Small intestine (tissue), 7 donors: ENCODE results near the gene HELZ. TPM values are rescaled to one million over a fixed set of nuclear protein-coding genes. Genes with fewer than 3 reads are reported as not detected.

ENCODE experiments used
- DNase-seq, 2 donors: peaks; one replicate each; pipeline versions ENCODE4 v3.0.0 to v3.0.0-alpha.2; 2013
- FAIRE-seq: peaks from 2 replicates; lab custom pipeline; 2012; peaks lifted over from hg19 to GRCh38; lab: Jason Lieb, UNC
- H3K27ac ChIP-seq, 3 donors: one replicate each; pipeline ENCODE4 v1.5.1; 2013; ENCODE audit warnings: low read length in 2 of 3, mild to moderate bottlenecking in 2 of 3, control low read depth in 1 of 3, inconsistent platforms in 1 of 3, low read depth in 1 of 3, moderate library complexity in 1 of 3
- H3K27me3 ChIP-seq, 3 donors: one replicate each; pipeline ENCODE4 v1.6.1; 2013; ENCODE audit warnings: low read length in 3 of 3, inconsistent platforms in 1 of 3; ENCODE audit not compliant: control insufficient read depth in 3 of 3, insufficient read depth in 3 of 3
- H3K36me3 ChIP-seq, 3 donors: one replicate each; pipeline ENCODE4 v1.6.1; 2013; ENCODE audit warnings: low read length in 3 of 3, inconsistent platforms in 1 of 3, low read depth in 1 of 3, mild to moderate bottlenecking in 1 of 3, moderate library complexity in 1 of 3; ENCODE audit not compliant: control insufficient read depth in 3 of 3, insufficient read depth in 2 of 3
- H3K4me1 ChIP-seq, 3 donors: one replicate each; pipeline ENCODE4 v1.6.1; 2013; ENCODE audit warnings: low read length in 2 of 3, inconsistent platforms in 1 of 3, low read depth in 1 of 3, mild to moderate bottlenecking in 1 of 3, moderate library complexity in 1 of 3; ENCODE audit not compliant: control insufficient read depth in 3 of 3, insufficient read depth in 2 of 3
- H3K4me3 ChIP-seq, 3 donors: one replicate each; pipeline ENCODE4 v1.5.1; 2013; ENCODE audit warnings: low read length in 3 of 3, control low read depth in 1 of 3, inconsistent platforms in 1 of 3, low read depth in 1 of 3, mild to moderate bottlenecking in 1 of 3, moderate library complexity in 1 of 3
- H3K9me3 ChIP-seq, 2 donors: one replicate each; pipeline ENCODE4 v1.6.1; 2013; ENCODE audit warnings: low read depth in 1 of 2, low read length in 1 of 2; ENCODE audit not compliant: control insufficient read depth in 2 of 2, insufficient read depth in 1 of 2
- WGBS, 3 donors: extraction: QIAGEN DNeasy Blood & Tissue Kit; methylation state at CpG; one replicate each; pipeline ENCODE4 v1.1.7; 2013; 5-methylcytosine and 5-hydroxymethylcytosine counted together
- polyA plus RNA-seq, 4 donors: library from polyadenylated mRNA; stranded (reverse) in 3 of 4; unstranded in 1 of 4; fragments of 200-250 nt in 3 of 4; fragments of 120-200 nt in 1 of 4; gene quantifications; one replicate each; pipeline versions ENCODE4 v1.2.1 to v1.2.3, GENCODE V29; 2013
- donor health status: healthy with polysubstance abuse.
- donor health status: control.
- donor health status: control.
- donor health status: Bipolar disorder and iron deficiency.
- donor health status: healthy.

HELZ gene
- polyA plus RNA-seq, 4 donors: 2.7 to 27.3 (median 3.6) TPM

DNA sequence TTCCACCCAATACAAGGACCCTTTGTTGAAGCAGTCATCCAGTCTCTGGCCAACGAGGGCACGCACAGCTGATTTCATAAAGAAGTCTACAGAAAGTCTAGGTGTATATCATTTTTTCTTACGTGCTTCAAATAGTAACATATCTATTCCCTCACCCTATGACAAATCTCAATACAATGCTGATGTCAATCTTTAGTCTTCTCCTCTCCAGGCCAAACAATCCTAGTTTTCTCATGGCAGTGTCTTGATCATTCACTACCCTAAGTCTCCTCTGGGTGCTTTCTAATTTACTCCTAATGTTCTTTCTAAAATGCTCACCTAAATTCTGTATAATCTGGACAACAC lies 108.0 kb downstream of the HELZ start:
- Histone ChIP-seq H3K4me1 (no peaks in the 10 kb centered on the region), H3K36me3 (peaks cover 0 to 18% (median 11%) of the 10 kb centered on the region in 3 donors), H3K27me3 (no peaks in the 10 kb centered on the region), H3K27ac (no peak overlapping the region), H3K4me3 (no peak overlapping the region), H3K9me3 (peaks cover 0 to under 1% of the 10 kb centered on the region in 2 donors)
- no peak for DNase-seq
- WGBS, 3 donors: 96 to 98% (median 98%) methylated on average over 3 of the region's 3 CpGs
- no peak for FAIRE-seq

DNA sequence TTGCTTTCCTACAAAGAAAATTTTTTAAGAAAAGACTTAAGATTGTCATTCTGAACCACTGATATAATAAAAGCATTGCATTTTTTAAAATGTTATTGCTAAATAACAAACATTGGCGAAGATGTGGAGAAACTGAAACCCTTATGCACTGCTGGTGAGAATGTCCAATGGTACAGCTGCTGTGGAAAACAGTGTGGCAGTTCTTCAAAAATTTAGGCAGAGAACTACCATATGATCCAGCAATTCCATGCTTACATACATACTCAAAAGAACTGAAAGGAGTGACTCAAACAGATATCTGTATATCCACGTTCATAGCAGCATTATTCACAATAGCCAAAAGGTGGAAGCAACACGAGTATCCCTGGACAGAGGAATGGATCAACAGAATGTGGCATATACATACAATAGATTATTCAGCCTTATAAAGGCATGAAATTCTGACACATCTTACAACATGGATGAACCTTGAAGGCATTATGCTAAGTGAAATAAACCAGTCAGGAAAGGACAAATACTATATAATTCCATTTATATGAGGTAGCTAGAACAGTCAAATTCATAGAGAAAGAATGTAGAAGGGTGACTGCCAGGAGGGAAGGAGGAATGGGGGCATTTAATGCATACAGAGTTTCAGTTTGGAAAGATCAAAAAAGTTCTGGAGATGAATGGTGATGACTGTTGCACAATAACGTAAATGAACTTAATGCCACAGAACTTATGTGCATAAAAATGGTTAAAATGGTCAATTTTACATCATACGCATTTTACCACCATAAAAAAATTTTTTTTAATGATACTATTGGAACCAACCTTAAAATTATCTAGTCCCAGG lies 108.6 kb downstream of the HELZ start:
- no peaks in the 10 kb centered on the region for H3K9me3 ChIP-seq
- no peak overlapping the region for H3K4me3 ChIP-seq
- no peak overlapping the region for H3K27ac ChIP-seq
- H3K27me3 ChIP-seq: no peaks in the 10 kb centered on the region
- H3K36me3 ChIP-seq: peaks cover 0 to 18% (median 11%) of the 10 kb centered on the region in 3 donors
- no peak for DNase-seq
- FAIRE-seq: no peak
- 83 to 94% (median 91%) methylated on average over 5 of the region's 5 CpGs for WGBS, 3 donors
- no peaks in the 10 kb centered on the region for H3K4me1 ChIP-seq

DNA sequence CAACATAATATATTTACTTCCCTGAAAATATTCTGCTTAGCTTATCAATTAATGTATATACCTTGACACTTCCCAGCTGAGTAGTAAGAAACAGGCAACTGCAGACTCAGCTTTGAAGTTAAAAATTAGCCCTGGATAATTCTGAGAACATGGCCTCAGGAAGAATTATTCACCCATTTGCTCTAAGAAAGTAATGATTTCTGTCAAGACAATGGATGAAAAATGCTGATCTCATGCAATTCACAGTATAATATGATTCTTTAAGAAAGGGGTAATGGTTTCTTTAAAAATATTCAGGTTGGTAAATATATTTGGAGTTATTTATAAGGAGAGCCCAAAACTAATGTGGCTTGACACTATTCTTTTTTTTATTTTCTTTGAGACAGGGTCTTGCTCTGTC lies 111.8 kb downstream of the HELZ start:
- Histone ChIP-seq H3K36me3 (peaks cover 4 to 12% (median 11%) of the 10 kb centered on the region in 3 donors), H3K9me3 (no peaks in the 10 kb centered on the region), H3K4me1 (no peaks in the 10 kb centered on the region), H3K27ac (no peak overlapping the region), H3K4me3 (no peak overlapping the region), H3K27me3 (no peaks in the 10 kb centered on the region)
- FAIRE-seq: no peak
- peak in 1 of 2 donors; percentile 29 for DNase-seq

DNA sequence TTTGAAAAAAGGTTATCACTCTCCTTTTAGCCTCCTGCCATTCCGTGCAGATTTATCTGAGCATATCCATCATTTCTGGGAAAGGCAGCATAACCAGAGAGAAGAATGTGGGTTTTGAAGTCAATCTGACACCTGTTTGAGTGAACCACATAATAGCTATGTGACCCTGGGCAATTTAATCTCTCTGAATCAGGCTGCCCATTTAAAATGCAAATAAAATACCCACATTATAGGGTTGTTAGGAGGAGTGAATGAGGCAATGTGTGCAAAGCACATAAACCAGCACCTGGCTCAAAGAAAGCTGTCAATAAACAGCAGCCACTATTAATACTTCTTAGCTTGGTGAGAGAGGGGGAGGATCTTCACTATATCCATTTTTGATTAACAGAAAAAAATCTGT lies 112.6 kb downstream of the HELZ start:
- WGBS, 3 donors: 53 to 85% (median 68%) methylated on average over 1 of the region's 1 CpG
- no peaks in the 10 kb centered on the region for H3K27me3 ChIP-seq
- FAIRE-seq: no peak

DNA sequence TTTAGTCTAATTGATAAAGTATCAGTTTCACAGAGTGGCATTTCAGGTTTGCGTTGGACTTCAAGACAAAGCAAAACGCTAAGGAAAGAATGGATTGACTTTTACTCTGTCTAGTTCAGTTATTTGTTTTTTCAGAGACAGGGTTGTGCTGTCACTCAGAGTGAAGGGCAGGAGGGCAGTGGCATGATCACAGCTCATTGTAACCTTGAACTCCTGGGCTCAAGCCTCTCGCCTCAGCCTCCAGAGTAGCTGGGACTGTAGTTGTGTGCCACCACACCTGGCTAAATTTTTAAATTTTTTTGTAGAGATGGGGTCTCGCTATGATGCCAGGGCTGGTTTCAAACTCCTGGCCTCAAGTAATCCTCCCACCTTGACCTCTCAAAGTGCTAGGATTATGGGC lies 114.2 kb downstream of the HELZ start:
- H3K27ac ChIP-seq: no peak overlapping the region
- peaks cover 4 to 16% (median 4%) of the 10 kb centered on the region in 3 donors for H3K36me3 ChIP-seq
- FAIRE-seq: no peak
- 93 to 96% (median 93%) methylated on average over 4 of the region's 4 CpGs for WGBS, 3 donors
- H3K4me3 ChIP-seq: no peak overlapping the region
- no peaks in the 10 kb centered on the region for H3K4me1 ChIP-seq
- DNase-seq: no peak
- no peaks in the 10 kb centered on the region for H3K27me3 ChIP-seq
- H3K9me3 ChIP-seq: no peaks in the 10 kb centered on the region

More for the DNA sequence above, 112.6 kb downstream of the HELZ start:
- no peak overlapping the region for H3K27ac ChIP-seq
- H3K4me1 ChIP-seq: no peaks in the 10 kb centered on the region
- H3K36me3 ChIP-seq: peaks cover 4 to 14% (median 11%) of the 10 kb centered on the region in 3 donors
- no peaks in the 10 kb centered on the region for H3K9me3 ChIP-seq
- no peak for DNase-seq
- no peak overlapping the region for H3K4me3 ChIP-seq

DNA sequence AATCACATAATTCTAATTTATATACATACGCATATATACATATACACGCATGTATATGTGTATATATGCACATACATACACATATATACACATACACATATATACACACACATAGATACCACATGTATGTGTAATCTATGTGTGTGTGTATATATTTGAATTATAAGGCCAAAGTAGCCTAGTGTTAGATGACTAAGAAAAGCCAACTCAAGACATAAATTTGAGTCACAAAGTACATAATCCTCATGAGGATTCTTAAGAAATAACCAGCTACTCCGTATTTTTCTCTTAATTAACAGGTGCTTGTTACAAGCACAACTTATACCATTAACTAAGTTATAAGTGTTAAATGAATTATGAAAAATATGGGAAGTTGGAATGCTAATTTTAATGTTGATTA lies 115.7 kb downstream of the HELZ start:
- Histone ChIP-seq H3K4me3 (no peak overlapping the region), H3K4me1 (no peaks in the 10 kb centered on the region), H3K9me3 (no peaks in the 10 kb centered on the region), H3K36me3 (peaks cover 4 to 16% (median 6%) of the 10 kb centered on the region in 3 donors), H3K27me3 (no peaks in the 10 kb centered on the region), H3K27ac (no peak overlapping the region)
- WGBS, 3 donors: 93 to 97% (median 94%) methylated on average over 3 of the region's 3 CpGs
- DNase-seq (no peak), FAIRE-seq (no peak)

DNA sequence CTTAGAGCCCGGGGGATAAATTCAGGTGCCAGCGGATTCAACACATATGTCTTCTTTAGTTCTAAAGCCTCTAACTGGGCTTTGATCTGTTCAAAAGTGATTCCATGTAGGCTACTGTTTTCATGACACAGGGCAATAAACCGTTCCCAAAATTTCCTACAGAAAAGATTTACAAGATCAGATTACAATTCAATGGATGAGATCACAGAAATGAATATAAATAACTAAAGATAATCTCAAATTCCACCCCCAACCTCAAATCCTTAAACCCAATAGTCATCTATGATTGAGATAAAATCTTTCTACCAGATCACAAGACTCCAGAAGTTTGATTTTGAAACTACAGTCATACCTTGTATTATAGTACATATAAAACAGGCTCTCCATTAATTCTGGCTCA lies 116.3 kb downstream of the HELZ start:
- no peaks in the 10 kb centered on the region for H3K27me3 ChIP-seq
- H3K4me3 ChIP-seq: no peak overlapping the region
- H3K9me3 ChIP-seq: no peaks in the 10 kb centered on the region
- 96 to 98% (median 97%) methylated on average over 3 of the region's 3 CpGs for WGBS, 3 donors
- FAIRE-seq (no peak), DNase-seq (no peak)
- no peaks in the 10 kb centered on the region for H3K4me1 ChIP-seq
- H3K27ac ChIP-seq: no peak overlapping the region
- peaks cover 4 to 13% (median 6%) of the 10 kb centered on the region in 3 donors for H3K36me3 ChIP-seq

DNA sequence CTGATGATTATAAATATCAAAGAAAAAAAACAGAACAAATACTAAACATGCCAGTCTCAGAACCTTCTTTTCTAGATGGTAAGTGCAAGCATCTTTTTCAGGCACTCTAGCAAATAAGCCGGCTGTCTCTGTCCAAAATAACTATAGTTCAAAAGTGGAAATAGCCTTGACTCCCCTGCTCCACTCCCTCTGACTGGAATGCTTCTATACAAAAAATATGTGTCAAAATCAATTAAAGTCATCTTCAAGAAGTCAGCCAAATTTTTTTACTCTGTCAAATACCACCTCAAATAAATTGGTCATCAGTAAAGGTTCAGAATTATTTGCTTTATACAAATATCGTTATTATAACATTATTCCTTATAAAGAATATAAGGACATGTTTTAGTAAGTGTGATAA lies 117.1 kb downstream of the HELZ start:
- FAIRE-seq (no peak), DNase-seq (no peak)
- WGBS, 3 donors: 92 to 99% (median 96%) methylated on average over 2 of the region's 2 CpGs
- Histone ChIP-seq H3K27me3 (no peaks in the 10 kb centered on the region), H3K4me3 (no peak overlapping the region), H3K9me3 (no peaks in the 10 kb centered on the region), H3K36me3 (peaks cover 4 to 9% (median 8%) of the 10 kb centered on the region in 3 donors), H3K4me1 (no peaks in the 10 kb centered on the region), H3K27ac (no peak overlapping the region)
